HepG2 (cell line): ENCODE measurements around the gene ARAP1. TPM values are rescaled to one million over a fixed set of nuclear protein-coding genes. Genes with fewer than 3 reads are reported as not detected.

Source experiments
- AFF4 ChIP-seq: sonication (generic); formaldehyde crosslinking; IDR thresholded peaks from 2 replicates; pipeline ENCODE4 v1.4.0; 2020; ENCODE audit warnings: missing genetic modification reagents
- ARNTL ChIP-seq: sonication (generic); formaldehyde crosslinking; IDR thresholded peaks from 2 replicates; pipeline ENCODE4 v1.4.0; 2020; ENCODE audit warnings: mild to moderate bottlenecking, missing genetic modification reagents
- ETS1 ChIP-seq: sonication (generic); formaldehyde crosslinking; IDR thresholded peaks from 2 replicates; pipeline ENCODE4 v1.4.0; 2020; ENCODE audit warnings: missing genetic modification reagents
- GMEB1 ChIP-seq: sonication (generic); formaldehyde crosslinking; IDR thresholded peaks from 2 replicates; pipeline ENCODE4 v1.5.1; 2020; ENCODE audit warnings: missing genetic modification reagents, mild to moderate bottlenecking, borderline replicate concordance
- HIVEP1 ChIP-seq: sonication (generic); formaldehyde crosslinking; IDR thresholded peaks from 2 replicates; pipeline ENCODE4 v1.4.0; 2020; ENCODE audit warnings: mild to moderate bottlenecking, missing genetic modification reagents
- KDM2A ChIP-seq: sonication (generic); formaldehyde crosslinking; IDR thresholded peaks from 2 replicates; pipeline ENCODE4 v1.4.0; 2020; ENCODE audit warnings: low read depth, missing genetic modification reagents, borderline replicate concordance
- LBX2 ChIP-seq: sonication (generic); formaldehyde crosslinking; IDR thresholded peaks from 2 replicates; pipeline ENCODE4 v1.5.0; 2020; ENCODE audit warnings: missing genetic modification reagents, mild to moderate bottlenecking, borderline replicate concordance
- MTA1 ChIP-seq: sonication (generic); formaldehyde crosslinking; IDR thresholded peaks from 2 replicates; pipeline ENCODE4 v1.4.0; 2020; ENCODE audit warnings: missing genetic modification reagents, mild to moderate bottlenecking, borderline replicate concordance
- RAD21 ChIP-seq: fragments of 450-650 bp; formaldehyde crosslinking; IDR thresholded peaks from 2 replicates; pipeline ENCODE4 v1.5.0; 2020; ENCODE audit warnings: mild to moderate bottlenecking
- REL ChIP-seq: sonication (generic); formaldehyde crosslinking; conservative IDR thresholded peaks from 2 replicates; pipeline ENCODE4 v1.8.0; 2022; ENCODE audit warnings: mild to moderate bottlenecking, missing genetic modification reagents, moderate library complexity
- SP5 ChIP-seq: IDR thresholded peaks from 2 replicates; pipeline ENCODE4 v1.6.1; 2016; ENCODE audit warnings: low read depth, borderline replicate concordance
- SYNCRIP ChIP-seq: fragments of 200-400 bp; formaldehyde crosslinking; IDR thresholded peaks from 2 replicates; pipeline ENCODE4 v1.6.1; 2018; ENCODE audit warnings: mild to moderate bottlenecking, low read depth, low read length; ENCODE audit not compliant: insufficient read depth
- TEAD2 ChIP-seq: sonication (generic); formaldehyde crosslinking; IDR thresholded peaks from 2 replicates; pipeline ENCODE4 v1.9.0; 2021; ENCODE audit warnings: missing genetic modification reagents
- TEAD3 ChIP-seq: optimal IDR thresholded peaks from 2 replicates; pipeline ENCODE3; 2016; ENCODE audit warnings: borderline replicate concordance
- THAP11 ChIP-seq: IDR thresholded peaks from 2 replicates; pipeline ENCODE4 v1.6.1; 2016; ENCODE audit warnings: missing biosample characterization, missing genetic modification reagents
- ZNF205 ChIP-seq: IDR thresholded peaks from 2 replicates; pipeline ENCODE4 v1.6.1; 2018; ENCODE audit warnings: missing biosample characterization, missing genetic modification reagents
- ZNF331 ChIP-seq: sonication (generic); formaldehyde crosslinking; IDR thresholded peaks from 2 replicates; pipeline ENCODE4 v1.4.0; 2020; ENCODE audit warnings: missing genetic modification reagents
- ZNF615 ChIP-seq: sonication (generic); formaldehyde crosslinking; IDR thresholded peaks from 2 replicates; pipeline ENCODE4 v1.5.0; 2020; ENCODE audit warnings: mild to moderate bottlenecking, missing genetic modification reagents, borderline replicate concordance
- ZNF639 ChIP-seq: conservative IDR thresholded peaks from 2 replicates; pipeline ENCODE4 v1.6.1; 2018; ENCODE audit warnings: missing genetic modification reagents
- ZNF746 ChIP-seq: sonication (generic); formaldehyde crosslinking; IDR thresholded peaks from 2 replicates; pipeline ENCODE4 v1.8.0; 2022; ENCODE audit warnings: mild to moderate bottlenecking, missing genetic modification reagents
- ZSCAN29 ChIP-seq: sonication (generic); formaldehyde crosslinking; conservative IDR thresholded peaks from 2 replicates; pipeline ENCODE4 v1.4.0; 2020; ENCODE audit warnings: mild to moderate bottlenecking, missing genetic modification reagents
- polyA plus RNA-seq, 8 experiments: library from polyadenylated mRNA; depleted of rRNA in 3 of 8; stranded (reverse) in 7 of 8; unstranded in 1 of 8; fragments of >200 nt; fragmentation: Illumina TruSeq in 4 of 8; extraction: Trizol in 4 of 8; gene quantifications; 2 replicates each; pipeline versions ENCODE4 v1.2.1 to v1.2.3, GENCODE V29; 2011 to 2016; ENCODE audit warnings: low read depth in 4 of 8, missing spikeins in 1 of 8, mixed read lengths in 1 of 8; ENCODE audit not compliant: insufficient read depth in 1 of 8
- total RNA-seq, 5 experiments: library from RNA; depleted of rRNA; stranded (reverse); fragments of >200 nt; fragmentation: Illumina TruSeq; extraction: Trizol; gene quantifications; 2 replicates each; pipeline ENCODE4 v1.2.3, GENCODE V29; 2016; ENCODE audit warnings: low read depth in 1 of 5

The ARAP1 gene
- total and polyA plus RNA-seq, 2 of the 13 experiments (the other 11 are each of a cell fraction or from before 2014, with no cell fraction given) = 43.2 to 55.5 TPM

- TF ChIP-seq LBX2 (no peak), AFF4 (no peak), ZNF205 (CRISPR knock-in tag) (0 out of 2 replicates have a peak, but pooled peaks have one; percentile 47), SP5 (CRISPR knock-in tag) (peak; percentile 61), ZNF639 (CRISPR knock-in tag) (no peak), GMEB1 (CRISPR knock-in tag) (peak; percentile 33; the same call in 1 of the 2 replicates), ZNF331 (no peak), ZNF615 (CRISPR knock-in tag) (no peak), TEAD3 (CRISPR knock-in tag) (no peak), HIVEP1 (CRISPR knock-in tag) (peak; percentile 80), MTA1 (CRISPR knock-in tag) (peak; percentile 72; the same call in 1 of the 2 replicates), TEAD2 (no peak), ETS1 (CRISPR knock-in tag) (no peak), RAD21 (peak; percentile 76), ZSCAN29 (peak; percentile 96), SYNCRIP (no peak), ZNF746 (CRISPR knock-in tag) (peak; percentile 30; the same call in 1 of the 2 replicates), REL (CRISPR knock-in tag) (no peak), ARNTL (peak; percentile 82), THAP11 (CRISPR knock-in tag) (peak; percentile 40), KDM2A (peak; percentile 32; the same call in 1 of the 2 replicates)
These were observed 35.3 kb upstream of the ARAP1 start (continued) for GRCh38 chr11:72787216-72788104.
